HCT116 (cell line): ENCODE results near the gene SNN. TPM values are rescaled to one million over a fixed set of nuclear protein-coding genes. Genes with fewer than 3 reads are reported as not detected.

Experiments used
- ATAC-seq: fragments of 200-7000 bp; cut with Tn5 transposase; 2 replicates; pipeline ENCODE4 v1.9.1; 2020; ENCODE audit warnings: mild to moderate bottlenecking, moderate library complexity
- BruUV-seq: library from RNA; stranded (reverse); fragments of 400-500 nt; replicated peaks from 2 replicates; lab custom pipeline; 2021; lab: Mats Ljungman, UMichigan
- CTCF ChIA-PET: fragments of 300-600 bp; sonication (Branson Sonifier 250); formaldehyde crosslinking; loops from one replicate; lab custom pipeline; 2021; ENCODE audit warnings: antibody characterized with exemption; lab: Charles Lee
- POLR2A ChIA-PET: fragments of 300-600, 350-600 bp; sonication (Branson Sonifier 250); formaldehyde crosslinking; loops from one replicate; lab custom pipeline; 2021; ENCODE audit warnings: antibody characterized with exemption; lab: Charles Lee
- RAD21 ChIA-PET, 2 experiments: fragments of 300-600 bp; sonication (Branson Sonifier 250); formaldehyde crosslinking; loops; one replicate each; lab custom pipeline; 2023; ENCODE audit warnings: low total read pairs in 2 of 2; ENCODE audit not compliant: uncharacterized antibody in 2 of 2, unreplicated experiment in 2 of 2, low non-redundant PET in 1 of 2; lab: Charles Lee
- DNase-seq: peaks from one replicate; pipeline ENCODE4 v3.0.0-alpha.2; 2010; ENCODE audit warnings: low read depth, low spot score
- H2AFZ ChIP-seq: fragments of 200-600 bp; shearing (Covaris generic), sonication (generic); 2 replicates; pipeline ENCODE4 v1.6.1; 2017; ENCODE audit warnings: low read depth, mixed run types, mixed read lengths, antibody characterized with exemption, low read length; ENCODE audit not compliant: poor library complexity, severe bottlenecking
- H3K27ac ChIP-seq: 2 replicates; pipeline ENCODE4 v1.5.1; 2012; ENCODE audit warnings: low read depth, low read length
- H3K27me3 ChIP-seq: fragments of 200-600 bp; sonication (generic); 2 replicates; pipeline ENCODE4 v1.6.1; 2016; ENCODE audit warnings: mixed run types, low read length, mixed read lengths; ENCODE audit not compliant: insufficient read depth
- H3K36me3 ChIP-seq, 2 experiments: fragments of 200-500 bp in 1 of 2; fragments of 200-600 bp in 1 of 2; sonication (Bioruptor generic) in 1 of 2; sonication (generic) in 1 of 2; 2 replicates each; pipeline versions ENCODE4 v1.5.1 to v1.6.1; 2014 to 2016; ENCODE audit warnings: low read length in 2 of 2, inconsistent platforms in 1 of 2, mixed read lengths in 1 of 2, mixed run types in 1 of 2; ENCODE audit not compliant: insufficient read depth in 2 of 2, control insufficient read depth in 1 of 2
- H3K4me1 ChIP-seq, 2 experiments: fragments of 200-600 bp in 1 of 2; sonication (generic) in 1 of 2; 2 replicates each; pipeline versions ENCODE4 v1.5.1 to v1.6.1; 2012 to 2017; ENCODE audit warnings: low read length in 2 of 2, inconsistent platforms in 1 of 2, mild to moderate bottlenecking in 1 of 2, mixed read lengths in 1 of 2, mixed run types in 1 of 2, moderate library complexity in 1 of 2; ENCODE audit not compliant: insufficient read depth in 2 of 2, control insufficient read depth in 1 of 2
- H3K4me2 ChIP-seq: fragments of 200-600 bp; sonication (generic); 2 replicates; pipeline ENCODE4 v1.6.1; 2017; ENCODE audit warnings: mixed run types, low read length, mixed read lengths
- H3K4me3 ChIP-seq, 2 experiments: fragments of 200-600 bp in 1 of 2; sonication (generic) in 1 of 2; replicated peaks in 1 of 2; 2 replicates each; pipeline ENCODE4 v1.5.1; 2011 to 2016; ENCODE audit warnings: low read length in 2 of 2, control low read depth in 1 of 2, low read depth in 1 of 2, mild to moderate bottlenecking in 1 of 2, mixed read lengths in 1 of 2, mixed run types in 1 of 2
- H3K79me2 ChIP-seq: fragments of 200-600 bp; sonication (generic); 2 replicates; pipeline ENCODE4 v1.6.1; 2017; ENCODE audit warnings: mild to moderate bottlenecking, mixed run types, low read length, moderate library complexity, mixed read lengths; ENCODE audit not compliant: insufficient read depth
- H3K9ac ChIP-seq: fragments of 200-600 bp; sonication (generic); 2 replicates; pipeline ENCODE4 v1.6.1; 2016; ENCODE audit warnings: low read length, mixed read lengths
- H3K9me2 ChIP-seq: fragments of 200-600 bp; sonication (generic), shearing (Covaris generic); 2 replicates; pipeline ENCODE4 v1.6.1; 2017; ENCODE audit warnings: mixed run types, mild to moderate bottlenecking, moderate library complexity; ENCODE audit not compliant: insufficient read depth
- H3K9me3 ChIP-seq, 2 experiments: fragments of 200-500 bp in 1 of 2; fragments of 200-600 bp in 1 of 2; sonication (Bioruptor generic) in 1 of 2; sonication (generic) in 1 of 2; 2 replicates each; pipeline ENCODE4 v1.6.1; 2014 to 2017; ENCODE audit warnings: low read length in 2 of 2, mixed read lengths in 2 of 2, inconsistent platforms in 1 of 2, low read depth in 1 of 2, mild to moderate bottlenecking in 1 of 2, mixed run types in 1 of 2, moderate library complexity in 1 of 2; ENCODE audit not compliant: control insufficient read depth in 1 of 2, insufficient read depth in 1 of 2
- H4K20me1 ChIP-seq: fragments of 200-600 bp; sonication (generic), shearing (Covaris generic); 2 replicates; pipeline ENCODE4 v1.6.1; 2017; ENCODE audit warnings: mixed run types, mild to moderate bottlenecking, moderate library complexity; ENCODE audit not compliant: insufficient read depth
- FOSL1 ChIP-seq: IDR thresholded peaks from 2 replicates; pipeline ENCODE4 v1.6.1; 2012; ENCODE audit warnings: low read depth
- JUND ChIP-seq: IDR thresholded peaks from 2 replicates; pipeline ENCODE4 v1.6.1; 2012
- POLR2A ChIP-seq: IDR thresholded peaks from 2 replicates; pipeline ENCODE4 v1.7.0; 2011; ENCODE audit warnings: borderline replicate concordance; ENCODE audit not compliant: insufficient read depth, insufficient read length; ENCODE audit errors: extremely low read depth
- POLR2AphosphoS5 ChIP-seq: IDR thresholded peaks from 2 replicates; pipeline ENCODE4 v1.6.1; 2011; ENCODE audit warnings: mild to moderate bottlenecking, low read depth, low read length, moderate library complexity
- TCF7L2 ChIP-seq: IDR thresholded peaks from 2 replicates; pipeline ENCODE4 v1.7.0; 2011; ENCODE audit warnings: borderline replicate concordance, inconsistent platforms; ENCODE audit not compliant: insufficient read depth, insufficient read length; ENCODE audit errors: extremely low read depth
- YY1 ChIP-seq: IDR thresholded peaks from 2 replicates; pipeline ENCODE4 v1.6.1; 2011; ENCODE audit warnings: low read length, low read depth, moderate library complexity, mild to moderate bottlenecking; ENCODE audit not compliant: insufficient replicate concordance; ENCODE audit errors: extremely low read depth
- ZFX ChIP-seq: fragments of 450-650 bp; IDR thresholded peaks from 2 replicates; pipeline ENCODE4 v1.6.1; 2017
- intact Hi-C: fragments of 100-400 bp; cut with micrococcal nuclease; formaldehyde crosslinking; loops from 2 replicates; pipeline ENCODE4 v1.10.0; 2022
- total RNA-seq: library from RNA; stranded (reverse); gene quantifications from one replicate; pipeline ENCODE4 v1.2.1, GENCODE V29; 2021; ENCODE audit not compliant: unreplicated experiment
- TF ChIP-seq, protein P1 (sequence below): IDR thresholded peaks from 2 replicates; pipeline ENCODE4 v1.6.1; 2012
- TF ChIP-seq, protein P2 (sequence below): IDR thresholded peaks from 2 replicates; pipeline ENCODE4 v1.6.1; 2011; ENCODE audit warnings: mild to moderate bottlenecking, low read length, moderate library complexity; ENCODE audit not compliant: insufficient replicate concordance; ENCODE audit errors: extremely low read depth
- TF ChIP-seq, protein P3 (sequence below), 3 experiments: fragments of 200-600 bp in 1 of 3; sonication (generic) in 1 of 3; IDR thresholded peaks in 2 of 3; conservative IDR thresholded peaks in 1 of 3; 2 replicates each; pipeline ENCODE4 v1.5.1; 2012 to 2017; ENCODE audit warnings: low read depth in 2 of 3, low read length in 2 of 3, antibody characterized with exemption in 1 of 3, borderline replicate concordance in 1 of 3, control low read depth in 1 of 3, mild to moderate bottlenecking in 1 of 3, mixed read lengths in 1 of 3, mixed run types in 1 of 3, moderate library complexity in 1 of 3; ENCODE audit not compliant: insufficient read depth in 1 of 3

SNN gene
- total RNA-seq, 1 experiment from 2014 or later, result 12.2 TPM

DNA sequence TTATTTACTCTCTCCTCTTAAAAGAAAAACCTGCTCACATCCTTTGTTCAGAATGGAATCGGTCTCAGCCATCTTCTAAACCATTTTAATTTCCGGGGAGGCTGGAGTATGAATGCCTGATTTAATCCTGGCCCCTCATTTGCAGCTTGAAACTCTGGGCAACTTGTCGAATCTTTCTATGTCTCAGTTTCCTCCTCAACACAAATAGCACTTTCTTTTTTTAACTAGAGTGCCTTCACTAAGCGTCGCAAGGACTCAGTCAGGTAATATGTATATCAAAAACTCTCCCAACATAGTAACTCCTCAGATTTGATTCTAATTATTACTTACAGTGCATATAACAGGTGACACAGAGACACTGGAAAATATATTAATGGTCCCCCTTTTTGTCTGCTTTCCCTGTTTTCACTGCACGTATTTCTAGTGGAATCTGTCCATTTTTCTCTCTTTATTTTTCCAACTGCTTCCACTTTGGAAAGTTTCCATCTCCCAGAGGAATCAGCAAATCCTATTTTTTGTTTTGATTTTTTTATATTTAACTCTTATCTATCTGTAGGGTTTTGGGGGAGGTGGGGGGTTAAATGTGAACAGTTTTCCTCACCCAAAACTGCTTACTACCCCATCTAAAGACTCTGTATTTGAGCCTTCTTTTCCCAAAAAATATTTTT is 18.6 kb downstream of the SNN start:
- RAD21 ChIA-PET, result no interaction called here
- Histone ChIP-seq H3K27me3 (no peaks in the 10 kb centered on the region), H3K9me2 (no peaks in the 10 kb centered on the region), H3K9ac (no peak overlapping the region), H3K27ac (no peak overlapping the region), H3K4me2 (no peak overlapping the region), H3K36me3 (peaks cover 32% of the 10 kb centered on the region in 2 experiments), H4K20me1 (no peaks in the 10 kb centered on the region), H3K4me3 (no peak overlapping the region), H3K4me1 (no peaks in the 10 kb centered on the region), H3K79me2 (0 out of 2 replicates have a peak, but pooled peaks cover 3% of the 10 kb centered on the region), H2AFZ (no peak overlapping the region), H3K9me3 (no peaks in the 10 kb centered on the region)
- TF ChIP-seq JUND (no peak), ZFX (no peak), YY1 (no peak), FOSL1 (no peak), TCF7L2 (no peak), POLR2A (no peak), POLR2AphosphoS5 (no peak)
- TF ChIP-seq, protein P1, sequence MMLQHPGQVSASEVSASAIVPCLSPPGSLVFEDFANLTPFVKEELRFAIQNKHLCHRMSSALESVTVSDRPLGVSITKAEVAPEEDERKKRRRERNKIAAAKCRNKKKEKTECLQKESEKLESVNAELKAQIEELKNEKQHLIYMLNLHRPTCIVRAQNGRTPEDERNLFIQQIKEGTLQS, result no peak
- TF ChIP-seq, protein P2, sequence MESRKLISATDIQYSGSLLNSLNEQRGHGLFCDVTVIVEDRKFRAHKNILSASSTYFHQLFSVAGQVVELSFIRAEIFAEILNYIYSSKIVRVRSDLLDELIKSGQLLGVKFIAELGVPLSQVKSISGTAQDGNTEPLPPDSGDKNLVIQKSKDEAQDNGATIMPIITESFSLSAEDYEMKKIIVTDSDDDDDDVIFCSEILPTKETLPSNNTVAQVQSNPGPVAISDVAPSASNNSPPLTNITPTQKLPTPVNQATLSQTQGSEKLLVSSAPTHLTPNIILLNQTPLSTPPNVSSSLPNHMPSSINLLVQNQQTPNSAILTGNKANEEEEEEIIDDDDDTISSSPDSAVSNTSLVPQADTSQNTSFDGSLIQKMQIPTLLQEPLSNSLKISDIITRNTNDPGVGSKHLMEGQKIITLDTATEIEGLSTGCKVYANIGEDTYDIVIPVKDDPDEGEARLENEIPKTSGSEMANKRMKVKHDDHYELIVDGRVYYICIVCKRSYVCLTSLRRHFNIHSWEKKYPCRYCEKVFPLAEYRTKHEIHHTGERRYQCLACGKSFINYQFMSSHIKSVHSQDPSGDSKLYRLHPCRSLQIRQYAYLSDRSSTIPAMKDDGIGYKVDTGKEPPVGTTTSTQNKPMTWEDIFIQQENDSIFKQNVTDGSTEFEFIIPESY, result no peak
- TF ChIP-seq, protein P3, sequence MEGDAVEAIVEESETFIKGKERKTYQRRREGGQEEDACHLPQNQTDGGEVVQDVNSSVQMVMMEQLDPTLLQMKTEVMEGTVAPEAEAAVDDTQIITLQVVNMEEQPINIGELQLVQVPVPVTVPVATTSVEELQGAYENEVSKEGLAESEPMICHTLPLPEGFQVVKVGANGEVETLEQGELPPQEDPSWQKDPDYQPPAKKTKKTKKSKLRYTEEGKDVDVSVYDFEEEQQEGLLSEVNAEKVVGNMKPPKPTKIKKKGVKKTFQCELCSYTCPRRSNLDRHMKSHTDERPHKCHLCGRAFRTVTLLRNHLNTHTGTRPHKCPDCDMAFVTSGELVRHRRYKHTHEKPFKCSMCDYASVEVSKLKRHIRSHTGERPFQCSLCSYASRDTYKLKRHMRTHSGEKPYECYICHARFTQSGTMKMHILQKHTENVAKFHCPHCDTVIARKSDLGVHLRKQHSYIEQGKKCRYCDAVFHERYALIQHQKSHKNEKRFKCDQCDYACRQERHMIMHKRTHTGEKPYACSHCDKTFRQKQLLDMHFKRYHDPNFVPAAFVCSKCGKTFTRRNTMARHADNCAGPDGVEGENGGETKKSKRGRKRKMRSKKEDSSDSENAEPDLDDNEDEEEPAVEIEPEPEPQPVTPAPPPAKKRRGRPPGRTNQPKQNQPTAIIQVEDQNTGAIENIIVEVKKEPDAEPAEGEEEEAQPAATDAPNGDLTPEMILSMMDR (IDR thresholded peaks at IDR 0.05 in 2 of 3, conservative IDR thresholded peaks at IDR 0.05 in 1 of 3; ENCODE audit: borderline replicate concordance in 1 of 3, insufficient read depth in 1 of 3, low read depth in 2 of 3, low read length in 2 of 3), result no peak
- no TSS peak for BruUV-seq
- no peak for ATAC-seq
- DNase-seq, result no peak
- intact Hi-C loops, result no loop called here
- POLR2A ChIA-PET, result no interaction called here
- CTCF ChIA-PET, result no interaction called here
